Epithelial cell of prostate (primary cell): ENCODE results near the gene ADCY2.

Source experiments
- DNase-seq: peaks from one replicate; pipeline ENCODE4 v3.0.0-alpha.2; 2011; ENCODE audit warnings: low read depth, low spot score
- H3K27ac ChIP-seq: fragments of 450-650 bp; 2 replicates; pipeline ENCODE4 v1.5.1; 2017; ENCODE audit warnings: mild to moderate bottlenecking

ADCY2 gene

GRCh38 chr5:7634837-7635236, 238.9 kb downstream of the ADCY2 start:
- DNase-seq = no peak

DNA sequence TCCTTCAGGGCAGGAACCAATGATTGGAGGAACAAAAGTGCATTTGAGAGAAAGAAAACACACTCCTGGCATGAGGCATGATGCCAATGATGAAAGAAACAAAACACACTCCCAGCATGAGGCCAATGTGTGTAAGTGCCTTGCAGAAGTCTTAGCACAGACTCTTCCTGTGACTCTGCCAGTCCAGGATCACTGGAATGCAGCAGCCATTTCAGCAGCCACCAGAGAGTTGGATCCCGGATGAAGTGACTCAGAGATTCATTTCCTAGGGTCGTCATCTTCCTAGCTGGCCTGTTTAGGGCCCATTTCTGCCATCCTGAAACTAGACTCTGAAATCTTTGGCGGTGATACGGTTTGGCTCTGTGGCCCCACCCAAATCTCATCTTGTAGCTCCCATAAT, 242.5 kb downstream of the ADCY2 start:
- DNase-seq = no peak
- H3K27ac ChIP-seq = no peak overlapping the region

More at GRCh38 chr5:7634837-7635236, 238.9 kb downstream of the ADCY2 start:
- no peak overlapping the region for H3K27ac ChIP-seq

- DNase-seq = peak; percentile 10
- no peak overlapping the region for H3K27ac ChIP-seq
Measured at GRCh38 chr5:7642029-7642428, 246.1 kb downstream of the ADCY2 start.

DNA sequence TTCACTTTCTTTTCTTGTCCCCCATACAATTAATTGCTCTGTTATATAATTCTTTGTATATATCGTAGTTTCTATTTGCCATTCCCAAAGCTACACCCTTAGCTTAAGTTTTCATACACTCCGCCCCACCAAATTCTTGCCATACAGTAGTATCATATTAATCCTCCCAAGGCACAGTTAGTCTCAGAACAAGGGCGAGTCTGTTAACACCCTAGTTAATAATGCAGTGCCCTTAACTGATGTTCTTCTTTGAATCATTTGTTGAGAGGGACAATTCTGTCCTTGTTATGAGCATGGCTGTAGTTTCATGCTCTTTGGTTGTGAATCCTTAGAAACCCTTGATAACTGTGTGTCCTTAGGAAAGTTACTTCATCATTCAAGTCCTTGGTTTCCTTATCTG, 248.8 kb downstream of the ADCY2 start:
- DNase-seq = no peak

GRCh38 chr5:7650755-7651154, 254.8 kb downstream of the ADCY2 start:
- no peak overlapping the region for H3K27ac ChIP-seq
- DNase-seq = no peak

More for the DNA sequence above, 248.8 kb downstream of the ADCY2 start:
- peak overlapping the region; percentile 3 for H3K27ac ChIP-seq

GRCh38 chr5:7653046-7653445, 257.1 kb downstream of the ADCY2 start:
- no peak for DNase-seq
- H3K27ac ChIP-seq = no peak overlapping the region

DNA sequence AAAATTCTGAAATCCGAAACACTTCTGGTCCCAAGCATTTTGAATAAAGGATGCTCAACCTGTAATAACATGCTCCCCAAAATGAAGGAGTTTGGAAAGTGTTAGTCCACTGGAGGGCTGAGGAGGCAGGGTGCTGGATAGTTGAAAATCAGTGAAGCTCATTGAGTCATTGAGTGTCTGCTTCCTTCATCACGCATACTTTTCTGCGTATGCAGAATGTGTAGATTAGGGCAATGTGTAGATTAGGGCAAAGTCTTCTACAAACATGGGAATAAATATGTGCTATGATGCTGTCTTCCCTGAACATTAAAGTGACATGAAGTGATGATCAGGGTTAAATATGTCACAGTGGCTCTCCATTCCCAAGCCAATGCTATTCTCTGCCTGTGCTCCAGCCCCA, 261.2 kb downstream of the ADCY2 start:
- DNase-seq = no peak
- no peak overlapping the region for H3K27ac ChIP-seq

- H3K27ac ChIP-seq = no peak overlapping the region
- no peak for DNase-seq
Measured at GRCh38 chr5:7659420-7659819, 263.5 kb downstream of the ADCY2 start.

GRCh38 chr5:7662289-7662688, 266.4 kb downstream of the ADCY2 start:
- no peak overlapping the region for H3K27ac ChIP-seq
- DNase-seq = no peak

DNA sequence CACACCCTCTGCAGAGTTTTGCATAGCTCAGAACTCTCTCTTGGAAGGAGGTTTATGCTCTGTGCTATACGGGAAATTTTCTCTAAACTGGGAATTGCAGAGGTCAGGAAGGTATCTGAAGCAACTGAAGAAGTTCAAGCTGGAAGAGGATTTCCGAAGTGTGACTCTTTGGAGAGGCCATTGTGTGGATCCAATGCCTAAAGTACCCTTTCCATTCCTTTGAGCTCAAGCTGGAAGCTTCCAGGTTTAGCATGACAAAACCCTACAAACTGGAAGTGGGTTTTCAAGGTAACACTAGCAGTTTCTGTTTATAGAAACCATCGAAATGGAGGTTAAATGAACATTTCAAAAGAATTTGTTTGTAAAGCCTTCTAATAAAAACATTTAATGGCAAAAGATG, 267.9 kb downstream of the ADCY2 start:
- no peak overlapping the region for H3K27ac ChIP-seq

DNA sequence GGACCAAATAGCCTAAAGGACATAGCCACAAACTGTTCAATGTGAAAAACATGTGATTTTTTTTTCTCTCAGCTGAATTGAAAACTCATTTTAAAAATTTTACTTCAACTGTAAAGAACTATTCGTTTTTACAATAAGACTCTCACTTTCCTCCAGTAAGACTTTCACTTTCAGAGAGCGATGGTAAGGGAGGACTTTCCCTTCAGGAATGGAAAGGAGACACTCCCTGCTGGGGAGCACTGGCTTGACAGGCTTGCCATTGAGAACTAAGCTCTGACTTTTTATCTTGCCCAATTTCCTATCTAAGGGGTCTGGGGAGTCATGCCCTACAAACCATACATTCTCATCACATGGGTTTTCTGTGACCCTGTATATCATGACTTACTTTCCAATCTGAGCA, 268.3 kb downstream of the ADCY2 start:
- DNase-seq = no peak
- H3K27ac ChIP-seq = no peak overlapping the region

More for the DNA sequence above, 267.9 kb downstream of the ADCY2 start:
- no peak for DNase-seq

DNA sequence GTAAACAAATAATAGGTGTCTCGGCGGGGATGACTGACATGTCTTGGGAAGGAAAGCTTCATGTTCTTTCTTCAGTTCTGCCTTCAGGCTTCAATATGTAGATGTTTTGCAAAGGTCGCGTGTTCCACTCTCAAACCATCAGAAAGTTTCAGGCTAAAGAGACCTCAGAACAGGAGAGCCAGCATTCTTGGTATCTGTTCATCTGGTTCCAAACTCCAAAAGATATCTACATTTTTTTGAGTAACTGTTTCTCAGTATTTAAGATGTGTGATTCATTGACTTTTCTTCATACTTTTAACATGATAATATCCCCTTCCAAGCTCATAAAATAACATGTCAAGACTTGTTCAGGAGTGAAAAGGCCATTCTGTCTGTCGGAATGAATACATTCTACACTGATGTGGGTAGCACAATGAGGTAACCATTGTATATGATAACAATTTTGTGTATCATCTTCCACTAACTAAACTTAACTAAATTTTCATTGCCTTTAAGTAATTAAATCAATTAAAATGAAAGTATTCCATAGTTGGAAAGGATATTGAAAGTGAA, 271.4 kb downstream of the ADCY2 start:
- H3K27ac ChIP-seq = peak overlapping the region; percentile 21
- peak; percentile 36 for DNase-seq

- peak overlapping the region; percentile 21 for H3K27ac ChIP-seq
- DNase-seq = no peak
Measured at GRCh38 chr5:7668161-7668560, 272.2 kb downstream of the ADCY2 start.

GRCh38 chr5:7668627-7669026, 272.7 kb downstream of the ADCY2 start:
- H3K27ac ChIP-seq = no peak overlapping the region
- no peak for DNase-seq

DNA sequence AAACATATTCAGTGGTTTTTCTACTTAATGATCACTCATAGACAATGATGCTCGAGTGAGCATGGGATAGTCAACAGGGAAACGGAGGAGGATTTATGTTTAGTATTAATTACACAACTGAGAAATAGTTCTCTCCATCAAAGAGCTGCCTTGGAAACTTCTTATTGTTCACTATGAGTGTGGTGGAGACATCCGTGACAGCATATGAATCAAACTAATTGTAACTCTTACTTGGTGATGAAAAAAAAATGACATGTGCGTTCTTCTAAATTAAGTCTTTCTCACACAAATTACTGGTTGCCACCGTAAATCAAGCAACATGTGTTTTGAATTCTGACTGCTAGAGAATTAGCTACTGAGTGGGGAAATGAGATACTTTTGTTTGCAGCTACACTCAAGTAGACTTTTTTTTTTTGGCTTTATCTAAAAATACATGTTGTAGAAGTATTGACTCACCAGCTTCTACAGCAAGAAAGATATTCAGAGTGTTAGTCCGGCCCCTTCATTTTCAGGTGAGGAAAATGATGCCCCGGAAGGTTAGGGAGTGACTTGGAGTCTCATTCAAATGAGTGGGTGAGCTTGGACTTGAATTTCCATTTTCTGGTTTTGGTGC, 275.5 kb downstream of the ADCY2 start:
- no peak for DNase-seq
- H3K27ac ChIP-seq = no peak overlapping the region

GRCh38 chr5:7673658-7674057, 277.7 kb downstream of the ADCY2 start:
- no peak overlapping the region for H3K27ac ChIP-seq
- no peak for DNase-seq

- no peak overlapping the region for H3K27ac ChIP-seq
- DNase-seq = no peak
Measured at GRCh38 chr5:7676455-7676854, 280.5 kb downstream of the ADCY2 start.

- no peak overlapping the region for H3K27ac ChIP-seq
- no peak for DNase-seq
Measured at GRCh38 chr5:7678030-7678429, 282.1 kb downstream of the ADCY2 start.

DNA sequence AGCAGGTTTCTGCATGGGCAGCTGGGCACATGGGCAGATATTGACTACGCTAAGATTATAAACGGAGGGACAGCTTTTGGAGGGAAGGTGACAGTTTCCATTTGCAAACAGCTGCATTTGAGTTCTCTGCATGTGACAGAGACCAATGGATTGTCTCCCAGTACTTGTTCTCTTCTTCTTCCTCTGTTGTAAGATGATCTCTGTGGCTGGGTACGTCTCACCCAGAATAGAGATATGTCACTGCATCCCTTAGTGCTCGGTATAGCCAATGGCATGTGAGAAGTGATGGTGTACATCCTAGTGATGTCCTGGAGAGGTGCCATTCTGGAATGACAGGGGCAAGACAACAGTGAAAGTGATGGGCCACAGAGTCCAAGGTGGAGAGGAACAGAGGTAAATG, 283.7 kb downstream of the ADCY2 start:
- DNase-seq = no peak
- no peak overlapping the region for H3K27ac ChIP-seq

DNA sequence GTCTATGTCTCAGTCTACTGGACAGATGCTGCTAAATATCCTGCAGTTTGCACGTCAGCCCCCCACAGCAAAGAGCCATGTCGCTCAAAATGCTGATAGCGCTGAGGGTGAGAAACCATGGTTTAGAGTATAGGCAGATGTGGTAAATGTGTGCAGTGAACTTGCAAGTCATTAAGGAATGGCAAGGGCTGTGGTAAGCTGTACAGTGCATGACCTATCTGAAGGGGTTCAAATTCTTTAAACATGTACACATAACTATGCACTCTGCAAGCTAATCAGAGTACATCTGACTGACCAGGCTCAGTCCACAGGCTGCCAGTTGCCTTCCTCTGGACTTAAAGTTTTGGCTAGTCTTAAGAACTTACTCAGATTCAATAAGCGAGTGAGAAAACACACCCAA, 284.3 kb downstream of the ADCY2 start:
- no peak for DNase-seq

DNA sequence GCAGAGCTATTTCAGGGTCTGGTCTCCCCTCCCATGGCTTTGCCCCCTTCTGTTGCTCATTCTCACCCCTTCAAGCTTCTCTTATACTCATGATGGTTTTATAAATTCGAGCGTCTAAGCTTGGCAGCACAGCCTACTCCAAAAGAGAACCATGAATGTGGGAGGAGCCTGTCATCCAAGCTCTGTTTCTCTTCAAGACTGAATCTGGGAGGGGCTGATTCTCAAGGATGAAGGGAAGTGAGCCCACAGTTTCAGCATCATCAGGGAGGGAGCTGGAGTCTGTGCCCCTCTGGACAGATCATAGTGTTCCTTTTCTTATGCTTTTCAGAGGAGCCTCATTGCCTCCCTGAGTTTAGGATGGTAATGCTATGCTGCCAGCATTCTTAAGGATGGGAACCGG, 286.4 kb downstream of the ADCY2 start:
- DNase-seq = no peak
- H3K27ac ChIP-seq = no peak overlapping the region

More for the DNA sequence above, 284.3 kb downstream of the ADCY2 start:
- no peak overlapping the region for H3K27ac ChIP-seq

DNA sequence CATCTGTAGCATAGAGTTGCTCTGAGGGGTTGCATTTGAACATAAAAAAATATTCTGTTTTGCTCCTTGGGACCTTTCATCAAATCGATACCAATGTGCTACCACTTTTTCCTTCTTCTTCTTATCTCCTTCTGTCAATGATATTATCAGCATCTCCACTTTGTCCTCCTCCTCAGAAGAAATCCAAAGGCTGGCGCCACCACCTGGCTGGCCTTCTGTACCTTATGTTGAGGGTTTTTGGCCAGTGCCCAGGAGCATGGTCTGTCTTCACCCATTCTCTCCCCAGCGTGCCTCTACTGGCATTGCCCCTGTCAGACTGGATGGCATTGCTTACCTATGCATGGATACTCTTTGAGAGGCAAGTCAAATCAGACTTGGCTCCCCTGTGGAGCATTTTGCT, 287.8 kb downstream of the ADCY2 start:
- H3K27ac ChIP-seq = no peak overlapping the region
- no peak for DNase-seq
